Measurements from ENCODE around the gene TUFM. TPM values are rescaled to one million over a fixed set of nuclear protein-coding genes. Genes with fewer than 3 reads are reported as not detected.

The TUFM gene
- total and polyA plus RNA-seq, 8 donors, result 146 to 205 (median 170) TPM

DNA sequence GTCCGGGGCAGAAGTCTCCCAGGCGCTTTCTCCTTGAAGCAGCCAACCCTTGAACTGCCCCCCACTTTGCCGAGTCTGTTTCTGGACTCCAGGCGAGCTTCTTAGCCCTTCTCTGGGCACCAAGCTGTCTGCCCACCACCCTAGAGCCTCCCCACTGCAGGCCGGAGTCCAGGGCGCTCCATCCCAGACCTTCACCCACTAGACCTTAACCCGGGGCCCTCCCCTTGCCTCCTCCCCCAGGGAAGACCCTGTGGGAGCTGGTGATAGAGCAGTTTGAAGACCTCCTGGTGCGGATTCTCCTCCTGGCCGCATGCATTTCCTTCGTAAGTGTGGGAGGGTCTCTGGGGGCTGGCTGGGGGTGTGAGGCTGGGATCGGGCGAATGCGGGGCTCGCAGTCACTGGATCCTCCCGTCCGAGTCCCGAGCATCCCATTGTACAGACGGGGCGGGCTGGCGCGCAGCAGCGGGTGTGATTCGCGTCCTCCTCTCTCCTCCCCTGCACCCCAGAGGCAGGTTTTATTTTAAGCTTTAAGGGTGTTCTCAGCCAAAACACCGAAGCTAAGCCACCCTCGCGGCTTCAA is 33.2 kb upstream of the TUFM start:
- H3K4me1 ChIP-seq, result peaks cover 9 to 17% of the 10 kb centered on the region in 2 donors

DNA sequence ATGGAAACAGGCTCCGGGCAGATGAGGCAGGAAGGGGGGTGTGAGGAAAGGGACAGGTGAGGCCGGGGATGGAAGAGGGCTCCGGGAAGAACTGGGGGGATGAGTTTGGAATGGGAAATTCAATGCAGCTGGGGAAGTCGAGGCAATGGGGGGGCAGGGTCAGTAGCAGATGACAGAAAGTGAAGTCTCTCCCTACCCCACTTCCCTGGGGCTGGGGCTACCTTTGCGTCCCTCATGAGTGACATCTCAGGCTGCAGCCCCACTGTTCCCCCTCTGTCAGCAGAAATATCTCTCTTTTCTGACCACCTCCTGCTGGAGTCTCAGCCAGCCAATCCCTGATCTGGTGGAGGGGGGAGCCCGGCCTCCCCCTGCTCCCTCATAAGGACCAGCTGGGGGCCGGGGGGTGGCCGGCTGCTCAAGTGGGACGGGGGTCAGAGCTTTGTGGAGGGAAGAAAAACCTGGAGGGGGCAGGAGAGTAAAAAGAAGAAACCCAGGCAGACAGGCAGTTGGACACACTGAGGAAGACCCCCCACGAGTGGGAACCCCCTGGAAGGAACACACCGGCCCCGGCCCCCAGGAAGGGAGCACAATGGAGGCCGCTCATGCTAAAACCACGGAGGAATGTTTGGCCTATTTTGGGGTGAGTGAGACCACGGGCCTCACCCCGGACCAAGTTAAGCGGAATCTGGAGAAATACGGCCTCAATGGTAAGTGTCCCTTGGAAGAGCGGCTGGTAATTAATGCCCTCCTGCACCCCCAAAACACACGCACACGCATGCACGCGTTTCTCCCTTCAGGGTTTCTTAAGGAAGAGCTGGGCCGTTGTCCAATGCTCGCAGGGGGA is 32.2 kb upstream of the TUFM start, which contains the start of gene ATP2A1:
ATP2A1 (plus strand) TSS at position 406 of the 844 bp plus-strand sequence; CDS start at position 590, 184 bp downstream.
- no peak for ATAC-seq
- intact Hi-C loops (cut with DNase I), result no loop called here
- TF ChIP-seq, protein P1, sequence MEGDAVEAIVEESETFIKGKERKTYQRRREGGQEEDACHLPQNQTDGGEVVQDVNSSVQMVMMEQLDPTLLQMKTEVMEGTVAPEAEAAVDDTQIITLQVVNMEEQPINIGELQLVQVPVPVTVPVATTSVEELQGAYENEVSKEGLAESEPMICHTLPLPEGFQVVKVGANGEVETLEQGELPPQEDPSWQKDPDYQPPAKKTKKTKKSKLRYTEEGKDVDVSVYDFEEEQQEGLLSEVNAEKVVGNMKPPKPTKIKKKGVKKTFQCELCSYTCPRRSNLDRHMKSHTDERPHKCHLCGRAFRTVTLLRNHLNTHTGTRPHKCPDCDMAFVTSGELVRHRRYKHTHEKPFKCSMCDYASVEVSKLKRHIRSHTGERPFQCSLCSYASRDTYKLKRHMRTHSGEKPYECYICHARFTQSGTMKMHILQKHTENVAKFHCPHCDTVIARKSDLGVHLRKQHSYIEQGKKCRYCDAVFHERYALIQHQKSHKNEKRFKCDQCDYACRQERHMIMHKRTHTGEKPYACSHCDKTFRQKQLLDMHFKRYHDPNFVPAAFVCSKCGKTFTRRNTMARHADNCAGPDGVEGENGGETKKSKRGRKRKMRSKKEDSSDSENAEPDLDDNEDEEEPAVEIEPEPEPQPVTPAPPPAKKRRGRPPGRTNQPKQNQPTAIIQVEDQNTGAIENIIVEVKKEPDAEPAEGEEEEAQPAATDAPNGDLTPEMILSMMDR (IDR thresholded peaks at IDR 0.05), result no peak
- Histone ChIP-seq H3K36me3 (peaks cover 0 to 16% of the 10 kb centered on the region in 2 donors), H3K4me3 (peak within 1 kb of the TSS; percentile 54 to 78), H3K4me1 (peaks cover 9 to 17% of the 10 kb centered on the region in 2 donors), H3K27ac (no peak within 1 kb of the TSS), H3K27me3 (peaks cover 0 to 33% of the 10 kb centered on the region in 2 donors), H3K9me3 (no peaks in the 10 kb centered on the region)
- no peak for DNase-seq

More for the DNA sequence above, 33.2 kb upstream of the TUFM start:
- Histone ChIP-seq H3K27me3 (peaks cover 0 to 38% of the 10 kb centered on the region in 2 donors), H3K4me3 (peak overlapping the region; percentile 54 to 78), H3K9me3 (no peaks in the 10 kb centered on the region), H3K27ac (no peak overlapping the region), H3K36me3 (peaks cover 0 to 6% of the 10 kb centered on the region in 2 donors)
- intact Hi-C loops (cut with DNase I), result no loop called here
- ATAC-seq (peak; percentile 59), DNase-seq (no peak)
- TF ChIP-seq, protein P1 (IDR thresholded peaks at IDR 0.05), result no peak

DNA sequence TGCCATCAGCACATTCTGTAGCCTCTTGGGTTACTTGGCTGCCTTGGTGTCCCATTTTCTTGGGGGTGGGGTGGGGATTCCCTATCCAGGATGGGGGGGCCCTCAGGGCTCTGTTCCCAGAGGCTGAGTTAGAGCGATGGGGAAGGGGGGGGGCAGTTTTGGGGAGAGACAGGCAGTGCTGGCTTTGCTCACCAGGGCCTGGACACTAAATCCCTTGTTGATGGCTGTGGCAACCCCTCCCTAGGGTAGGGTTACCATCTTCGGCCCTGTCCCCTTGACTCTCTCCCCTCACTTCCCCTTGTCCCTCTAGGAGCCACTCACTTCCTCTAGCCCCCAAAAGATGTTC is 31.5 kb upstream of the TUFM start:
- Histone ChIP-seq H3K9me3 (no peaks in the 10 kb centered on the region), H3K27me3 (peaks cover 0 to 26% of the 10 kb centered on the region in 2 donors), H3K36me3 (peaks cover 0 to 23% of the 10 kb centered on the region in 2 donors), H3K4me3 (no peak overlapping the region), H3K27ac (no peak overlapping the region), H3K4me1 (peaks cover 9 to 17% of the 10 kb centered on the region in 2 donors)
- ATAC-seq (no peak), DNase-seq (no peak)
- intact Hi-C loops (cut with DNase I), result no loop called here
- TF ChIP-seq, protein P1 (IDR thresholded peaks at IDR 0.05), result no peak

DNA sequence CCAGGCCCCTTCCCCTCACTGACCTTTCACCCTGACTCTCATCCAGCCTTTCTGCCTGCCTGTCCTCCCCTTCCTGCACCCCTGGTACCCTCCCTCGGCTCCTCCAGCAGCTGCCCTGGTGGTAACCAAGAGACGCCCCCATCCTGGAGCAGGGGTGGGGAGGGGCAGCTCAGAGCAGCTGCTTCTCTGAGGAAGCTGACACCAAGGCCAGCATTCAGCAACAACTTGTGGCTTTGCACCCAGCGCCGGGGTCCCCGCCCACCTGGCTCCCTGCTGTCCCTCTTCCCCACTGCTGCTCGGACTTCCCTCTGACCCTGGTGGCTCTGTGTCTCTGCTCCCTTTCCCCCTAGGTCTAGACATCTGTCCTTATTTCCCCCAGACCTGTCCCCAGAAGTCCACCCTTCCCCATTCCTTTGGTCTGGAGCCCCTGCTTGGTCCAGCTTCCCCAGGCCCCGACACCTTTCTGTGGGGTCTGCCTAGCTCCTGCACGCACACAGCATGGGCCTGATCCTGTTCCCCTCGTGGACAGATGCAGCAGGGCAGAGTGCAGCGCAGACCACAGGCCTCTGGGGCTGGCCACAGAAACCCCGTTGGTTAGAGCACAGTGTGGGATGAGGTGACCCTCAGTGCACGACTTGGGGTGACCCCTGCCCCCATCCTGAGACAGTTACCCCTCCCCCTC is 31.0 kb upstream of the TUFM start:
- Histone ChIP-seq H3K36me3 (peaks cover 0 to 28% of the 10 kb centered on the region in 2 donors), H3K4me3 (no peak overlapping the region), H3K27ac (no peak overlapping the region), H3K27me3 (peaks cover 0 to 21% of the 10 kb centered on the region in 2 donors), H3K9me3 (no peaks in the 10 kb centered on the region), H3K4me1 (peaks cover 9 to 17% of the 10 kb centered on the region in 2 donors)
- no peak for DNase-seq
- intact Hi-C loops (cut with DNase I), result no loop called here
- TF ChIP-seq, protein P1 (IDR thresholded peaks at IDR 0.05), result no peak
- ATAC-seq, result no peak

Data from left lung (tissue), 10 donors.